GM21423 (cell line): Measurements from ENCODE around the gene RBM18.
A peak's percentile ranks its signal among the peaks of the same experiment; 100 is the strongest.

Source experiments
- ATAC-seq: cut with Tn5 transposase; IDR thresholded peaks from one replicate; pipeline ENCODE4 v1.9.1; 2021; ENCODE audit warnings: mild to moderate bottlenecking, moderate library complexity; ENCODE audit not compliant: unreplicated experiment

RBM18 gene

DNA sequence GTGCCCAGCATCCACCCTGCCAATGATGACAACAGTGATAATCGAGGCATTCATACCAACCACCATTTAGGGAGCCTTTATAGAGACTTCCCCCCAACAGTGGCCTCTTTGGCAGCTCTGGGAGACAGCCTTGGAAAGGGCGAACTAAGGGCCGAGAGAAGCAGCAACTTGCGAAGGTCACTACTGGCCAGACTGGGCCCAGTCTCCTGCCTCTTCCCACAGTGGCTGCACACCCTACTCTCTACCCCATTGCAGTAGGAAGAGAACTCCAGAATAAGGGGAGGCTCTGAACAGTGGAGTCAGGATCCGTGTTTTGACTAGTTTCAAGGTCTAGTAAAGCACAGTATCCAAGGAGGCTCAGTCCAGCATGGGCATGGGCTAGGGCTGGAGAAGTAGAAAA lies 41.2 kb downstream of the RBM18 start:
- ATAC-seq: no peak

DNA sequence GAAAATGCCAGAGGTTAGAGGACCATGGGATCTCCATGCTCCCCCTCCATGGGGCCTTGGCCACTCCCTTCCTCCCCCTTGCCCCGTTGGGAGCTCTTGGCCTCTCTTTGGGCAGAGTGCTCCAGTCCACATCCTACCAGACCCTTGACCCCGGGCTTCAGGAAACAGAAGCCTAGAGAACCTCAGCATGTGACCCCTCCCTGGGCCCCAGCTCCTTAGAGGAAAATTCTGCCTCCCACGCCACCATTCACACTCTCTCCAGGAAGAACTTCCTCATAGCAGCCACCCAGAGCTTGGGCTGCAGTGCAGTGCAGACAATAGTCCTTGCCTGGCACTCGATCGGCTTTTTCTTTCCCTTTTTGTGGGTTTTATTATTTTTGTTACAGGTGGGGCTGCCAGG lies 41.8 kb downstream of the RBM18 start:
- ATAC-seq: no peak

DNA sequence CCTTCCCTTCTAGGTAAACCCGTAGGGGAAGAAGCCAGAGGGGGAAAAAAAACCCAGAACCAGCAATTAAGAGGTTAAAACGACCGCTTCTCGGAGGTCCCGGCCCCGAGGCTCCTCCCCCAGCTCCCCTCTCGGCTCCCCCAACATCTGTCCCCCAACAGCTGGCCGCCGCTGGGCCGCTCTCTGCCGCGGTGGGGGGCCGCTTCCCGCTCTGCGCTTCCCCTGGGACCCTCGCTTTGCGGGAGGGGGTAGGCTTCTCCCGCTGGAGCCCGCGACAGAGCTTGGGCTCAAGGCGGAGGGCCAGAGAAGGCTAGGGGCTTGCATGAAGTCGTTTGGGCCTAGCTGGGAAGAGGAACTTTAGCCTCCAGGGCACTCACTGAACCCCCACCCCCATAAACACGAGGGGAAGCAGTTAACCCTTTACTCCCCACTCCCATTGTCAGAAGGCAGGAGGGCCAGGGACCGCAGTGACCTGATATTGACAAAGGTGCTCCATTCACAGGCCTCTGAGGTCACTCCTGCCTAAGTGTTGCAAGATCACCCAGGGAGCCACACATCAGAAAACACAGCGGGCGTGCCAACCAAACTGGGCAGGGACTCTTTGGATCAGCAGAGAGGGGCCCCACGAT lies 43.3 kb downstream of the RBM18 start:
- ATAC-seq: no peak

DNA sequence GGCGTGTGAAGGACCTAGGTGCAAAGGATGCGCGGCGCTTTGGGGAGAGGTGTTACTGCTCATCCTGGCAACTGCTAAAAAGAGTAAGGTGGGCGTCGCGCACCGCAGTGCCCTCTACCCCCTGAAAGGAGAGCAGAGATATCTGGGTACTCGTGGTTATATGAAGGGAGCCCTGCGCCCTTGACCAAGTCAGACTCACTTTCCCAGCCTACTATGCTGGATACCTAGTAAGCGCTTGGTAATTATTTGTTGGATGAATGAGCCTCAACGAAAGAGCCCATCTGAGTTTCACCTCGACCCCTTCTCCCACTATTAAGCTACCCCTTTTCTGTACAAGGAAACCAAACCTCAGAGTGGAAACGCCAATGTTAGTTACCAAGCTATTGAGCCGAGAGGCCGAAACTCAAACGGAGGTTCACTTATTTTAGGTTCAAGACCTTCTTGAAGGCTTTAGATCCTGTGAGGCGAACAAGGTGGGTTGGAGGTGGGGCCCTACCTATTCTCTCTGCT lies 43.9 kb downstream of the RBM18 start:
- no peak for ATAC-seq

DNA sequence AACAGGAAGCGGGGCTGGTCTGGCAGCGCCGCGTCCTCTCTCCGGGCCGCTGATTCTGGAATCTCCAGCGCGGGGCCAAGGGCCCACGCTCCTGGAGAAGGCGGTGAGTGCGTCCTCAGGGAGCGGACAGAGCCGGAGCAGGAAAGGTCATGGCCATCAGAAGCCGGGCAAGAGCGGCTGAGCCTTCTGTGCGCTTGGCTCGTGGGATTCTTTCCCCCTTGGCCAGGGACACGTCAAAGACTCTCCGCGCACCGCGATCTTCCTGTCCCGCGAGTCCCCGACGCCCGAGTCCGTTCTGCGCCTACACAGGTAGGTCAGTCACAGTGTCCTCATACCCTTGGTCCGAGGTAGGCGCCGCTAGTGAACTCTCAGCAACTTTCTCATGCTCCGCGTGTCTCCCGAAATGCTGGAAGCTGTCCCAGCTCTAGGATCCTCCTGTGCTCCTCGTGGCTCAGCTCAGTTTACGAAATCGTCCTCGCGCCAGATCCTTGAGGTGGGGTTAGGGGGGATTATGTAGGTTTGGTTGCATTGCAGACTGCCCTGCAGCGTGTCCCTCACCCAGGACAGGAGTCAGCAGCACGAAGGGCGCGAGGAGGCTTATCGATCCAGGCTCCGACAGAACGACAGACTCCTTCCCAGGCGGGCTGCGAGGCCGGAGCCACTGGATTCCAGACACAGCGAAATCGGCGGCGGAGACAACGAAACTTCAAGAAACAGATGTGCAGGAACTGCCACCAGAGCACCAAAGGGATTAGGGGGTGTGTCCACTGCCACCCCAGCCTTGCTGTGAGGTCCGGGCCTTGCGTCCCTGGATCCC lies 44.6 kb downstream of the RBM18 start:
- no peak for ATAC-seq

DNA sequence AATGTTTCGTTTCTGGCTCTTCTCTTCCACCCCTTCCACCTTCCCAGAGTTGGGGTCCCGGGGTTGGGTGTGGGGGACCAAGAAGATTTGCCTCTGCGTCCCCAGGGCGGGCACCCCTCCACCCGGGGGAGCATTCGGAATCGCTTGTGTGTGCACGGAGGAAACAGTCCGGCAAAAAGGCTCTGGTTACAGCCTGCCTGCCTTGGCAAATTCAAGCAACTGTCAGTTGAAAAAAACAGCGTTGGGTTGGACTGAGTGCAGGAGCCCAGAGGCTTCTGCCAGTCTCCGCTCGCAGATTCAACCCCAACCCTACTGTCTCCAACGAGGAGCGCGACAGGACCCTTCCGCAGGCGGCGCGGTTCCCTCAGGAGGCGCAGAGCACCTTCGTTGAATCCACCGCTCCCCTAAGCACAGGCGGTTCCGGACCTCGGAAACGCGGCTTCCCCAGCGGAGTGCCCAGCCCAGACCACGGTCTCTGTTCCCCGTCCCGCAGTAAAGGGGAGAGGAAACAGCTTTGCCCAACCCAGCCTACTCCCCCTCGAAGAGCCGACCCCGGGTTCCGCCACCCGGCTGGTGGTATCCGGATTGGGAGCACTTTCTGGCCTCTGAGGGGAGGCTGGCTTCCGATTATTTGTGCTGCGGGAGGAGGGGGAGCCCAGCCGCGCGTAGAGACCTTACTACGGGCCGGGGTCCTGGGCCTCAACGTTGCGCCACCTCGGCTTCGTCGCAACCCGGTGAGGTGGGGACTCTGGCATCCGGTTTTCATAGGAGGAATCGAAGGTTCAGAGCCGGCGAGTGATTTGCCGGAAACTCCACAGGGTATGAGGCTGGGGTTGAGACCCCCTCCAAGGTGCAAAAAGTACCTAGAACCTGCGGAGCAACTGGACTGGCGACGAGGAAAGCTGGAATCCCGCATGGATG lies 45.4 kb downstream of the RBM18 start:
- no peak for ATAC-seq

DNA sequence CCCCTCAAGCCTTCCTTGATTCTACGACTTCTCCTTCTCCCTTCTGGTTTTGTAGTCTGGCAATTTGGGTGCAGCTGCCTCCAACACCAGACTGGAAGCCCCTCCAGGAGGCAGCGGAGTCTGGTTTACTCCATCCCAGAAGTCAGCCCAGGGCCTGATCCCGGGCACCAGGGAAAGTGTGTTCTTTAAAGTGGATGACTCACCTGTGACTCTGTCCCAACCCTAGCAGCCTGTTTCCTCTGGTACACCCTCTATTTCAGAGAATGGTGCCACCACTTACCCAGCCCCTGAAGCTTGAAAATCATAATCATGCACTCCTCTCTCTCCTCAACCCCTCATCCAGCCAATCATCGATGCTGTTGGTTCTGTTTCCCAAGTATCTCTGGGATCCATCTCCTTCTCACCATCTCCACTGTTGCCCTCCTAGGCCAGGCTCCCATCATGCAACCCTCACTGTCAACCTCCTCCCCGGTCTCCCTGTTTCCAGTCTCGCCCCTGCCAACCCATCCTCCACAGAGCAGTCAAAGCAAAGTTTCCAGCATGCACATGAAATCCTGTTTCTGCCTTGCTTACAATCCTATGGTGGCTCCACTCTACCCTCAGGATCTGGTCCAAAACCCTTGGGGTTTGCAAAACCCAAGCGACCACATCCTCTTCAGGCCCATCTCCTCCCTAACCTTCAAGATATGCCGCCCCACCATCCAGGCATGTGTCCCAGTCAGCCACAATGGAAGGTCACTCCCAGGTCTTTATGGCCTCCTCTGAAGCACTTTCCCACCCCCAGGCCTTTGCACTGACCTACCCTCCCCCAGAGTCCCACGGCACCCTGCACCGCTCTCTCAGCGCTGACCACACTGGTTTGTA lies 46.3 kb downstream of the RBM18 start:
- no peak for ATAC-seq

DNA sequence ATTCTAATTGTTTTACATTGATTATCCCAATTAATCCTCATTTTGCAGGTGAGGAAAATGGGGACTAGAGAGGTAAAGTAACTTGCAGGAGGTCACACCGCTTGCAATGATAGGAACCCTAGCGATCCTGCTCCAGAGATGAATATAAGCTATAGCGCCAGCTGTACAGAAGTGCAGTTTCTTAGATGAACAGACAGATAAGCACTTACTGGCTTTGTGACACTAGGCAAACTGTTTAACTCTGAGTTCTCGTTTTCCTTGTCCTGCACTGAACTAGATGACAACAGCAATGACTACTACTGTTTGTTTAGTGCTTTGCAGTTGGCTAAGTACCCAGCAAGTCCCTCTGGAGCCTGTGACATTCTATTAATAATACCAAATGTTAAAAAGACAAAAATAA lies 47.0 kb downstream of the RBM18 start:
- no peak for ATAC-seq

DNA sequence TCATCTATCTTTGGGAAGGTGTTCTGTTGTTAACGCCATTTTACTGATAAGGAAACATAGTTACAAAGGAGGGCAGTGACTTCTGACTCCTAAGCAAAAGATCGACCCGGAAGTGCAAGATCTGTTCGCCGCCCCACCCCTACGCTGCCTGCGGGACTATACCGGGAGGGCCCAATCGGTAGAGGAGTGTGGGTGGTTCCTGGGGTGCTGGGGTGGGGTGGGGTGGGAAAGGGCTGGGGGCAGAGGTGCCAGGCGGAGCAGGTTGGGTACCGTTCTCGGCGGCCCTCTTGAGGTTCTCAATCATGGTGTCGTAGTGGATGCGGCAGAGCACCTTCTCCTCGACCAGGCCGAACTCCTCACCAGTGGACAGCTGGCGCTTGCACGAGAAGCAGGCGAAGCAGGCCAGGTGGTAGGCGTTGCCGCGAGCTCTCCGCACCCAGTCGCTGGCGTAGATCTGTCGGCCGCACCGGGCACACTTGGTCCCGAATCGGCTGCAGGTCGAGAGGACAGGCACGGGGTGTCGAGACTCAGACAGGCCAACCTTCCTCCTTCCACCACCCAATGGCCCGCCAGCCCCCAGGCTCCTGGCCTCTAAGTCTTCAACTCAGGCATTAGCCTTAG lies 47.7 kb downstream of the RBM18 start:
- ATAC-seq: no peak

DNA sequence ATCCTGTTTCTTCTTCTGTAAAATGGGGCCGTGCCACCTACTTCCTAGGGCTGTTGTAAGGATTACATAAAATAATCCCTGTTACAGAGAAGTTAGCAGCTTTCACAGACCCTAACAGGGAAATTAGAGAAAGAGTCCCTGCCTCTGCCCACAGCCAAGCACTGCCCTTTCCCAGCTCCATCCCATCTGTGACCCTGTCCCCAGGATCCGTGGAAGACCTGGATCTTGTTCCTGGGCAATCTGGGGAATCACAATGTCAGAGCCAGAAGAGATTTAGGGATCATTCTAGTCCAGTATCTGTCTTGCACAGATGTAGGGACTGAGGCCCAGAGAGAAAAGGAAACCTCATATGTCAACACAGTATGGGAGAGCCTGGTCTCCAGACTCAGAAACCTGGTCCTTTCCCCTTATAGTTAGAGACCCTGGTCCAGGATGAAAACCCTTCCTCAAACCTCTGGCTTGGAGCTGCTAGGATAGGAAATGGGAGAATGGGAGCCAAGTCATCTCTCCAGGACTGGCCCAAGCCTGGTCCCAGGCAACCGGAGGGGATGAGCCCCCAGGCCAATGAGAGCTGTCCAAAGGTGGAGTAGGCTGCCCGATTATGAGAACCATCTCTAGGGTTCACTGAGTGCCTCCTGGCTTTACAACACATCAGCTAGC lies 48.4 kb downstream of the RBM18 start:
- no peak for ATAC-seq

DNA sequence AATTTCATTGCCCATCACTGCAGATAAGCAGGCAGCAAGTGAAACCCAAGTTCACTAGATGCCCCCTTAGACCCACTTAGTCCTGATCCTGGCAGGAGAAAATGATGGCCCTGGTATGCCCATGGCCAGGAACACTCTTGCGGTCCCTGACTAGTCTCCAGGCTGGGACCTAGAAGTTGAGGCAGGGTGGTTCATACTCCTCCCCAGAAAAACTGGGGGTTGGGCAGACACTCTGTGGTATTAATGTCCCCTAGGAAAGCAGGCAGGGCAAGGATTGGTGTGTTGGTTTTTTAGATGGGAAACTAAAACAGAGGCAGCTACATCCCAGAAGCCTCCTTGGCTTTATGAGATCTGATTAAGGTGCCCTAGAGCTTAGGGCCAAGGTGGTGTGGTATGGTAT lies 49.0 kb downstream of the RBM18 start:
- ATAC-seq: no peak

DNA sequence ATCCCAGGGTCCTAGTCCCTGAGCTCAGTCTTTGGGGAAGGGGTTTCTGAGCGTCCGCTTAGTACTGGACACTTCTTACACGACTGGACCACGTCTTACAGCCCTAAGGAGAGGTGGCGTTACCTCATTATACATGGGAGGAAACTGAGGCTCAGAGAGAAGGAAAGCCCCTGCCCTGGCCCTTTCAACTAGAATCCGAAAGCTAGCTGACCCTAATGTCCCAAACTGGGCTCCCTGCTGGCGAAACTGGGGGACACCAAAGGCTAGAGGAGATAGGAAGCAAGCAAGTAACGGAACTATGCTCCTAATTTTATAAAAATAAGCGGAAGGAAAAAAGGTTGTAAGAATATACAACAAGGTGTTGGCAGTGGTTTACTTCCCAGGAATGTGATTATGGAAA lies 50.1 kb downstream of the RBM18 start:
- no peak for ATAC-seq

DNA sequence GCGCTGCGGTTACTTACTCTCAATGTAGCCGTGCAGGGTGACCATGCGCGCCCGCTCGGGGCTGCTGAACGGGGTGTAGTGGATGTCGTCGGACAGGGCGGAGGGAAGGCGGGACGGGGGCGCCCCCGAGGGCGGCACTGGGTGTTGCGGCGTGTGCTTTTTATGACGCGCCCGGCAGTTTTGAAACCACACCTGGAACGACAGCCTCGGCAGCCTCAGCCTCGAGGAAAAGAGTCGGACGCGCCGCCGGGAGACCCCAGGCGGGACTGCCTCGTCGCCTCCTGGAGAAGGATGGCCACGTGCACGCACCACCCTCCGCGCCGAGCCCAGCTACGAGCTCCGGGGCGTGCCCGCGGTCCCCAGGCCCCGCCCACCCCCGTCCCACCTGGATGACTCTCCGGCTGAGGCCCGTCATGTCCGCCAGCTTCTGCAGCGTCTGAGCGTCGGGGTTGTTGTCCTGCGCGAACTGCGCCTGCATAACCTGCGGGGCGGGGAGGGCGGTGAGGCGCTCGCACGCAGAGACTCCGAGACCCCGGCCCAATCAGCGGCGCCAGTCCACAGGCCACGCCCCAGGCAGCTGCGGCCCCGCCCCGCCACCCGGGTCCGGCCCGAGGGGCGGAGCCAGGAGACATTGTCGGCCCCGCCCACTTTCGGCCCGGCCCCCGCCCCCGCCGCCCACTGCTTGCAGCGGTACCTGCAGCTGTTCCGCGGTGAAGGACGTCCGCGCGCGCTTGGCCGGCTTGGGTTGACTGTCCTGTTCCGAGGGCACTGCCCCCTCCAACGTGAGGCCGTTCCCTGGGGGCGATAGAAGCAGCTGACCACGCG lies 50.8 kb downstream of the RBM18 start:
- ATAC-seq: peak; percentile 51

DNA sequence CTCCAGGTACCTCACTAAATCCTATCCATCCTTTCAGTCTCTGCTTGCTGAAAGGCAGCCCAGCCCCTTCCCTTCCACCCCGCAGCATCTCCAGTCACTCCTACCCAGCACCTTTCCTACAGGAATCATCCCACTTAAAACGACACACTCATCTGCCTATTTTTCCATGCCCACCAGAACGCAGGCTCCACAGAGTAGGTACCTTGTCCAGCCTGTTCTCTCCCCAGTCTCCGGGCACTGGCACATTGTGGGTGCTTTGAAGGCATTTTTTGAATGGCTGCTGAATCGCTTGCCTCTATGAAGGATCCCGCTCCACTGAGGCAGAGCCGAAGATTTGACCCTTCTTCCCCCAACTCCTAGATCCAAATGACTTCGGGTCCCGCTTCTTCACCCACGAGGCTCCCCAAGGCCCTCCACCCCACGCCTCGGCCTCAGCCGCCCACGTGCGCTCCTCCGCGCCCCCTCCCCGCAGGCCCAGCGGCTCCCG lies 51.5 kb downstream of the RBM18 start:
- ATAC-seq: no peak

DNA sequence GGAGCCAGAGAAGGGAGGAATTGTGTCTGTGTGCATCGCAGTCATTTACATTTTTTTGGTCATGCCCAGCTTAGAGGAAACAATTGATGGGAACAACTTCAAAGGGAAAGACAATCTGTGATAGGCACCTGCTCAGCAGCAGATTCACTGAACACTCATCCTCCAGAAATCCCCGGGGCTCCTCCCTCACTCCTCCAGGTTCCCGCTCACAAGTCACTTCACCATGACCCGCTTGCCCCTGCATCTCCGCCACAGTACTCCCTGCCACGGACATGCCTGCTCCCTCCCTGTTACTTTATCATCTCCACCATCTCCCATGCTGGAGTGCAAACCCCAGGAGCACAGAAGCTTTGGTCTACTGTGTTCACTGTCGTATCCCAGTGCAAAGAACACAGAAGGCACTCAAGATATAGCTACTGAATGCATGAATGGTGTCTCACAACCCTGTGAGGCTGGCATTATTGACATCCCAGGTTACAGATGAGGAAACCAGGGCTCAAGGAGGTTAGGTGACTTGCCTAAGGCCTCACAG lies 52.1 kb downstream of the RBM18 start:
- ATAC-seq: no peak

DNA sequence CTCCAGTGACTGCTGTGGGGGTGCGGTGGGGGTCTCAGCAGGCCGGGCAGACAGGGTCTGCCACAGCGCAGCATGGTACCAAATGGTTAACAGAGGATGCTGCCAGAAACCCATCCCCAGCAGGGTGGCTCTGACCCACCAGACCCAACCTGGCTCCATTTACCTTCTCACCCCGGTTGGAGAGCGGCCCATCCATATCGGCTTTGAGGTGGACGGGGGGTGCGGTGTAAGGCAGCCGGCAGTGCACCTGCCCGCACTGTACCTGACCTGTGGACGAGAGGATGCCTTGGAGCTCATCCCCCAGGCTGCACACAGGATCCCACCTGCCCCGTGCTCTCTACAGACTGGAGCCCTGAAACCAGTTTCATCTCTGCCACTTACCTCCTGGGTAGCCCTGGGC lies 55.2 kb downstream of the RBM18 start:
- no peak for ATAC-seq

DNA sequence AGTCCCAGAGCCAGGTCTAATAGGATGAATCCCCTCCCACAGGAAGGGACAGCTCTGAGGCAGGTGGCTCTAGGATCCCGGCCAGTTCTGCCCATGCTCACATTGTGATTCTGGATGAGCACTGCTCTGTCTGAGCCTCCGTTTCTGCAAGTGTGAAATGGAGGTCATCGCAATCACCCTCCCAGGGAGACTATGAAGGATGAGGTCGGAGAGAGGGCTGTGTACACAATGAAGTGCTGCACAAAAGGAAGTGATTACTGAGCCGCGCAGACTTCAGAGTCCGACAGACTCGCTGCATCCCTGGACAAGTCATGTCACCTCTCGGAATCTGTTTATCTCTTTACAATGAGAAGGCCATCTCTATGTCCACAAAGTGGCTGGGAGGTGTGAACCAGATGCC lies 57.5 kb downstream of the RBM18 start:
- no peak for ATAC-seq
